C1 segment of cervical spinal cord (tissue), 14 donors: ENCODE data around the gene HCAR3.

Source experiments
- DNase-seq, 14 donors: peaks; one replicate each; lab custom pipeline; 2025; lab: John Stamatoyannopoulos, UW

Gene HCAR3

DNA sequence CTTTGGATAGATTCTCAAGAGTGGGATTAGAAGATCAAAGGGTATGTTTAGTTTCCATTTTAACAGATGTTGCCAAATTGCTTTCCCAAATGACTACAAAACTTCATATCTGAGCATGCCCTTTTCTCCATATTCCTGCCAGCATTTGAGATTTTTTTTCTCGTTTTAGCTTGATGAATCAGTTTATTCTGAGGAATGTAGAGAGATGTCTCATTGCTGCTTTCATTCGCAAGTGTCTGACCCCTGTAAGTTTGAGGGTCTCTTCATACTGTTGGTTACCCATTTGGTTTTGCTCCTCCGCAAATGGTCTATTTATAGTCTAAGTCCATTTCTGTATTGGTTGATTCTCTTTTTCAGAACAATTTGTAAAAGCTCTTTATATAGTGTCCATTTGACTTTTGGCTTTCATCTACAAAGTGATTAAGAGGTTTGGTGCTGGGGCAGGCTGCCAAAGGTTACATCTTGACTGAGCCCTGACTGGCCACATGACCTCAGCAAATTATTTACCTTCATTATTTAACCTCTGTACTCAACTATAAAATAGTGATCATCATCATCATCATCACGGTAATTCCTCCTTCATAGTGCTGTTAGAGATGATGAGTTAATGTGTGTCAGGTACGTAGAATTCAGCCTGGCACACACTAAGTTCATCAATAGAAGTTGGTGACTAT lies 47.1 kb downstream of the HCAR3 start:
- DNase-seq, result no peak

GRCh38 chr12:122668268-122668667 lies 48.3 kb downstream of the HCAR3 start:
- DNase-seq, result no peak

DNA sequence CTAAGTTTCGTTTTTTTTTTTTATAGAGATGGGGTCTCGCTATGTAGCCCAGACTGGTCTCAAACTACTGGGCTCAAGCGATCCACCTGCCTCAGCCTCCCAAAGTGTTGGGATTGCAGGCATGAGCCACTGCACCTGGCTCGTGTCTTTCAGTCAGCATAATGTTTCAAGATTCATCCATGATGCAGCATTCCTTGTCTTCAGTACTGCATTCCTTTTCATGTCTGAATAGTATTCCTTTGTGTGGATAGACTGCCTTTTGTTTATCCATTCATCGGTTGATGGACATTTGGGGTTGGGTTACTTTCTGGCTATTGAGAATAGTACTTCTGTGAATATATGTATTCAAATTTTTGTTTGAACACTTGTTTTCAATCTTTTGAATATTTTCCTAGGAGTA lies 50.9 kb downstream of the HCAR3 start:
- no peak for DNase-seq

DNA sequence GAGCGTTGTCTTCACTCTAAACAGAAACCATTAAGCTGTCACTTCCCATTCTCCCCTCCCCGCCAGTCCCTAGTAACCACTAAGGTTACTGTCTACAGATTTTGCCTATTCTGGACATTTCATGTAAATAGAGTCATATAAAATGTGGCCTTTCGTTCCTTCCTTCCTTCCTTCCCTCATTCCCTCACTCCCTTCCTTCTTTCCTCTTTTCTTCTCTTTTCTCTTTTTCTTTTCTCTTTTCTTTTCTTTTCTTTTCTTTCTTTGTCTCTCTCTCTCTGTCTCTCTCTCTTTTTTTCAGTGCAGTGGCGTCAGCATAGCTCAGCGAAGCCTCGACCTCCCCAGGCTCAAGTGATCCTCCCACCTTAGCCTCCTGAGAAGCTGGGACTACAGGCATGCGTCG lies 51.3 kb downstream of the HCAR3 start:
- DNase-seq, result no peak
